HG03097 (cell line): ENCODE measurements around the gene TBC1D10B.
"Not testable (repeated sequence)": the region's sequence is repeated elsewhere in the genome, so short reads cannot be mapped to it uniquely, and the experiment has no call there.

Experiments used
- ATAC-seq: cut with Tn5 transposase; IDR thresholded peaks from one replicate; pipeline ENCODE4 v1.9.1; 2021; ENCODE audit not compliant: unreplicated experiment, low FRiP score

TBC1D10B gene

DNA sequence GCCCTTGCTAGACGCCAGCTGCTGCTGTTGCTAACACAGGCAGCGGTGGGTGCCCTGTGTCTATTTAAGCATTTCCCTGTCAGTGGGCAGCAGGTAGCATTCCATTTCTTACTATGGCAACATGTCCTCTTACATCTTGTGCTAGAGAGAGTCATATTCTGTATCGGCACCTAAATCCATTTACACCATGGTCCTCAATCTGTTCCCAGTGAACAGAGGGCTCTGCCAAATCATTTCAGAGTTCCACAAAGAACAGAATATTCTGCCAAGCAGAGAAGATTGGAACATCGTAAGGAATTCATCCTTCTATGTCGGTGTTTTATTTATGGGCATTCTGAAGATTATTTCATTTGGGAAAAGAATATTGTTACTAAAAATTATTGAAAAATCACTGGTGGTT, 31.6 kb downstream of the TBC1D10B start:
- not testable (repeated sequence) for ATAC-seq

DNA sequence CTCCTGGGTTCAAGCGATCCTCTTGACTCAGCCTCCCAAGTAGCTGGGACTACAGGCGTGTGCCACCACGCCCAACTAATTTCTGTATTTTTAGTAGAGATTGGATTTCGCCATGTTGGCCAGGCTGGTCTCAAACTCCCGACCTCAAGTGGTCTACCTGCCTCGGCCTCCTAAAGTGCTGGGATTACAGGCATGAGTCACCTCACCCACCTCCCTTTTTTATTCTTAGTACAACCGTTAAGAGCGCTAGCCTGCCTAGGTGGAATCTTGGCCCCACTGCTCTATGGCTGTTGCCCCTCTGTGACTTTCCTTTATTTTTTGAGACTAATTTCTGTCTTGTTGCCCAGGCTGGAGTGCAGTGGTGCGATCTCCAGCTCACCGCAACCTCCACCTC, 32.3 kb downstream of the TBC1D10B start:
- ATAC-seq, result not testable (repeated sequence)

DNA sequence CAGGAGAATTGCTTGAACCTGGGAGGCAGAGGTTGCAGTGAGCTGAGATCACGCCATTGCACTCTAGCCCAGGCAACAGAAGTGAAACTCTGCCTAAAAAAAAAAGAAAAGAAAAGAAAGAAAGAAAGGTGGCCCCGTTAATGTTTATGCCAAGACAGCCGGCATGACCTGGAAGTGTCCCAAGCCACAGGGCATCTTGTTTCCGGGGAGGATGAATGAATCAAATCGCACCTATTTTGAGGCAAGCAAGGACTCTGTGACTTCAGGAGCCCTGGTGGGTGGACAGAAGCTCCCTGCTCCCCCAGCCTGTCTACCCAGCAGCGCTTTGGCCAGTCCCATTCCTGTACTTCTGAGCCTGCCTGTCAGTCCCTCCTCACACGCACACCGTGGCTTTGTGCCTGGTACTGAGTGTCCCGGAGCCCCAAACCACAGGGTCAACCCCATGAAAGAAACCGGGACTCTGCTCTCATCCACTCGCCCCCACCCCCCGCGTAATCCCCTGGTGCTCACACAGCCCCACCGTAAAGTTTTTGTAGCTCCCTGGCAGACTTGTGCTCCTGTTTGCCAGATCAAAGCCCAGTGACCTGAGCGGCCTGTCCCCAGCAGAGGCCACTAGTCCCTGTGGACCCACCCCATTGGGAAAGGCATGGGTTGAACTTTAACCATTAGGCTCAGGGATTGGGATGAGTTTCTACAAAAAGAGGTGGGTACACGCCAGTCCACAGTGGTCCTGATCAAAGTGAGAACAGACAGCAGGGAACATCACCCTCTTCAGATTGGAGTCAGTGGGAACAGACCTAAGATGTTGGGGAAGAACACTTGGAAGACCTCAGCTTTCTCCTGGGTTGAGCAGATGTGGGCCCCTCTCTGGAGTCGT, 34.5 kb downstream of the TBC1D10B start:
- ATAC-seq, result peak; percentile 22

DNA sequence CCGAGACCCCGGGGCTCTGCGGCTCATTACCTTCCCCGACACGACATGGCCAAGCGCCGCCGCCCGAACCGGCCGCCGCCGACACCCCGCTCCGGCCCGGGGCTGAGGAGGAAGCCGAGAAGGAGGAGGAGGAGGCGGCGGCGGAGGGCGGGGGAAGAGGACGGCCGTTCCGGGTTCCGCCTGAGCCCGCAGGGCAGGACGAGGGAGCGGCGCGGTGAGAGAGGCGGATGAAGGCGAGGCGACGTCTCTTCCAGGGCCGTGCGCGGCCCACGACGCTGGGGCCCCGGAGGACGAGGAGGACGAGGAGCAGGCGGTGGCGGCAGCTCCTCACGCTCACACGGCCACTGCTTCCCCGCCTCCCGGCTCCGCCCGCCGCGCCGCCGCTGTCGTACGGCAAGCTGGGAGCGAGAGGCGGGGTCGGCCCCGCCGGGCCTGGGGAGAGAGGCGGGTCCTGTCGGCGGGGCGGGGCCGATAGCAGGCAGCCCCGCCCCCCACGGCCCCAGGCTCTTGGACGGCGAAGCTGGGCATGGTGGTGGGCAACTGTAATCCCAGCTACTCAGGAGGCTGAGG, 35.2 kb downstream of the TBC1D10B start:
- peak; percentile 82 for ATAC-seq

DNA sequence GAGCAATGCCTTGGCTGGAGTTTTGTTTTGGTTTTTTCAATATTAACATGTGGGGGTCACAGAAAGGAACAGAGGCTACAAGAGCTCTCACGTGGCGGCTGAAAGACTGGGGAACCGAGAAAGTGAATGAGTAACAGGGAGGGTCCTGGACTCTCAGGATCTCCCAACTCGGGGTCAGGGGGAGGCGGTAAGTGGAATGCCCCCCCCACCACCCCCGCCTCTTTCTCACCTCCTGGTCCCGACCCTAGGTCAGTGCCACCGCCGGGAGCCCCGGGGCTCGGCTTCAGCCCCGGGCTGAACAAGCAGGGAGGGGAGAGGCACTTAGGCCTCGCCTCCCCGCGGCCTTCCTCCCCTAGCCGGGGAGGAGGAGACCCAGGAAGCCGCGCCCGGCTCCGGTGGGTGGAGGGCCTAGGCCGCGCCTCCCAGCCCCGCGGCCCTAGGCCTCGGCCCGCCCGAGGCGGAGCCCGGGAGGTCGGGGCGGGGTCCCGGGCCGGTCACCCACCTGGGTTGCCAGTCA, 35.8 kb downstream of the TBC1D10B start:
- peak; percentile 86 for ATAC-seq

DNA sequence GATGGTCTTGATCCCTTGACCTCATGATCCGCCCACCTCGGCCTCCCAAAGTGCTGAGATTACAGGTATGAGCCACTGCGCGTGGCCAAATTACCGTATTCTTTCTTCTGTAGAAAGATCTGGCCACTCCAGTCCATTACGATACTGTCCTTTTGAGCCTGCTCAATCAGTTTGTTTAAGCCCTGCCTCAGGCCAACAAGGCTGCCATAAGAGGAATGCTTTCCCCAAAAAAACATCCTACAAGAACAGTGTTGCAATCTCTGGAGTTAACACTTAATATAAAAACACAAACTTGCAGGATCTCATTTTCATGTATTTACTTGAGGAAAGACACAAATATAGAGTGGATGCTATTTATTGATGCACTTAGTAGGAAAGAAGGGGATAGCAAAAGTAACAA, 46.1 kb downstream of the TBC1D10B start:
- not testable (repeated sequence) for ATAC-seq

DNA sequence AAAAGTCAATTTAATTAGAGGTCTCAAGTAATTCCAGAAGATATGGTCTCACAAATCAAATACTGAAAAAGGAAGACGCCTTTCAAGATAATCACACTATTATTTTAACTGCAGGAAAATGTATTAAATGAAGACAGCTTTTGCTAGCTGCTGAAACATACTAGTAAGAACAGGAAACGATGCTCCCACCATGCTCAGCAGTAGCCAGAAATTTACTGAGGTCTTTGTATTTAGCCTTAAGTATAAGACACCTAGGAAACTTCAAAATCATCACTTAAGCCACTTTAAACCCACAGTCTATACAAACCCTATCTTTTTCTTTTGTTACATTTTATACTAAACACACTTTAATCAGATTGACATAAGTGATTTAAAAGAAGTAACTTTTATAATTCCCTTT, 51.6 kb downstream of the TBC1D10B start:
- not testable (repeated sequence) for ATAC-seq

DNA sequence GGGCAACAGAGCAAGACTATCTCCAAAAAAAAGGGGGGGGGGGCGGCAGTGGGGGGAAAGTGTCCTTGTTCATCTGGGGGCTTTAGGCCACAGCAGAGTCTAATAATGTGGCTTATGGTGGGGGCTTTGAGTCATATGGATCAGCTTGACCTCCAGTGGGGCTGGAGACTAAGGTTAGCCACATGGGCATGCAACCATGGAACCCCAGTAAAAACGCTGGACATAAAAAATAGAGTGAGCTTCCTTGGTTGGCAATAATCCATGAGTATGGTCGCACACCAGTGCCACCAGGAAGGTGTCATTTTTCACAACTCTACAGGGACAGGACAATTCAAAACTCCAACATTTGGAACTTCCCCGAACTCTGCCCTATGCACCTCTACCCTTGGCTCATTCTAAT, 59.4 kb downstream of the TBC1D10B start:
- ATAC-seq, result not testable (repeated sequence)

DNA sequence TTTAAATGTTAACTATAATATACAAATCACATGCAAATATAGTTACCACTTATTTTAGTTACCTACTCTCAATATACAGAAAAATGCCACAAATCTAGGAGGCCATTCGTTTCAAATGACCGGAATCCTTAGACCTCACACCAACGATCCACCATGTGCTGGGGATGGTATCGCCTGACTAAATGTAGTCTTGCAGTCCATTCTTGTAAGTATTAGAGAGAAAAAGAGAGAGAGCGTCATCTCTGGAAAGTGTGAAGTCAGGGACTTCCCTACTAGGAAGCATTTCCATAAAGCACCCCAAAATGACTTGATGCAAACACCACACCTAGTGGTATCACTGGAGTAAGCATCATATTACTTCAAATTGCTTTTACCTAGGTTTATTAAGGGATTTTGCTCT, 61.0 kb downstream of the TBC1D10B start:
- ATAC-seq, result not testable (repeated sequence)
